Thyroid gland (tissue), 4 donors: Measurements from ENCODE around the gene TMEM259.

ENCODE experiments used
- POLR2A ChIP-seq, 2 donors: fragments of 450-650 bp; IDR thresholded peaks; one replicate each; pipeline ENCODE4 v1.6.1; 2017; ENCODE audit warnings: antibody characterized with exemption in 2 of 2, mild to moderate bottlenecking in 2 of 2, moderate library complexity in 1 of 2
- TF ChIP-seq, protein P1 (sequence below), 6 experiments: fragments of 200-600 bp in 3 of 6; fragments of 450-650 bp in 3 of 6; sonication (generic) in 3 of 6; IDR thresholded peaks; one replicate each; pipeline ENCODE4 v1.5.1; 2016 to 2019; ENCODE audit warnings: antibody characterized with exemption in 6 of 6, mild to moderate bottlenecking in 2 of 6, inconsistent platforms in 1 of 6, moderate library complexity in 1 of 6

- TF ChIP-seq POLR2A (IDR thresholded peaks at IDR 0.05) = no peak
- TF ChIP-seq, protein P1, sequence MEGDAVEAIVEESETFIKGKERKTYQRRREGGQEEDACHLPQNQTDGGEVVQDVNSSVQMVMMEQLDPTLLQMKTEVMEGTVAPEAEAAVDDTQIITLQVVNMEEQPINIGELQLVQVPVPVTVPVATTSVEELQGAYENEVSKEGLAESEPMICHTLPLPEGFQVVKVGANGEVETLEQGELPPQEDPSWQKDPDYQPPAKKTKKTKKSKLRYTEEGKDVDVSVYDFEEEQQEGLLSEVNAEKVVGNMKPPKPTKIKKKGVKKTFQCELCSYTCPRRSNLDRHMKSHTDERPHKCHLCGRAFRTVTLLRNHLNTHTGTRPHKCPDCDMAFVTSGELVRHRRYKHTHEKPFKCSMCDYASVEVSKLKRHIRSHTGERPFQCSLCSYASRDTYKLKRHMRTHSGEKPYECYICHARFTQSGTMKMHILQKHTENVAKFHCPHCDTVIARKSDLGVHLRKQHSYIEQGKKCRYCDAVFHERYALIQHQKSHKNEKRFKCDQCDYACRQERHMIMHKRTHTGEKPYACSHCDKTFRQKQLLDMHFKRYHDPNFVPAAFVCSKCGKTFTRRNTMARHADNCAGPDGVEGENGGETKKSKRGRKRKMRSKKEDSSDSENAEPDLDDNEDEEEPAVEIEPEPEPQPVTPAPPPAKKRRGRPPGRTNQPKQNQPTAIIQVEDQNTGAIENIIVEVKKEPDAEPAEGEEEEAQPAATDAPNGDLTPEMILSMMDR (IDR thresholded peaks at IDR 0.05) = no peak
Measured at GRCh38 chr19:1014161-1015060, 6.5 kb downstream of the TMEM259 start.
